LNCAP (cell line): Measurements from ENCODE around the gene SYT11.

Experiments used
- CTCF ChIP-seq: fragments of 450-650 bp; IDR thresholded peaks from 2 replicates; pipeline ENCODE4 v1.5.1; 2017; ENCODE audit warnings: mild to moderate bottlenecking

SYT11 gene

GRCh38 chr1:155911156-155912055 is 52.0 kb downstream of the SYT11 start, which contains the start of gene RIT1:
Gene RIT1, minus strand, starts transcription at chr1:155911349. Its CDS starts 588 bp downstream, at chr1:155910761.
- no peak for TF ChIP-seq CTCF

GRCh38 chr1:155912056-155912536 is 52.7 kb downstream of the SYT11 start:
- TF ChIP-seq CTCF: no peak

- TF ChIP-seq CTCF: no peak
Measured at GRCh38 chr1:155913969-155914757, 54.8 kb downstream of the SYT11 start.

- TF ChIP-seq CTCF: no peak
Measured at GRCh38 chr1:155918660-155919059, 59.3 kb downstream of the SYT11 start.

GRCh38 chr1:155919801-155920200 is 60.4 kb downstream of the SYT11 start:
- TF ChIP-seq CTCF: no peak

- TF ChIP-seq CTCF: no peak
Measured at GRCh38 chr1:155920717-155921116, 61.4 kb downstream of the SYT11 start.

- no peak for TF ChIP-seq CTCF
Measured at GRCh38 chr1:155925506-155925905, 66.1 kb downstream of the SYT11 start.
